ENCODE results near the gene UCK2. TPM values are rescaled to one million over a fixed set of nuclear protein-coding genes. Genes with fewer than 3 reads are reported as not detected.

The UCK2 gene
- total RNA-seq, 2 experiments from 2014 or later: 28.4 to 32.4 TPM

- peaks cover 29% of the 10 kb centered on the region for H3K4me1 Mint-ChIP-seq (ENCODE audit: low read depth)
- H3K9me3 Mint-ChIP-seq (ENCODE audit: insufficient read depth): no peaks in the 10 kb centered on the region
- DNase-seq: no peak
- POLR2A ChIA-PET: no interaction called here
- H3K4me3 Mint-ChIP-seq: no peak overlapping the region
- CTCF ChIA-PET: interaction anchor here (0.5 kb wide), 1 partner anchor 38 kb away, joined by 3 read pairs; no protein-coding TSS in a partner anchor
- peaks cover 13% of the 10 kb centered on the region for H3K36me3 Mint-ChIP-seq (ENCODE audit: low read depth)
- no peaks in the 10 kb centered on the region for H3K27me3 Mint-ChIP-seq (ENCODE audit: low read depth)
- H3K27ac Mint-ChIP-seq: no peak overlapping the region
- ATAC-seq: no peak
Observed at GRCh38 chr1:165836664-165837482, 9.5 kb downstream of the UCK2 start.

- H3K9me3 Mint-ChIP-seq (ENCODE audit: insufficient read depth): no peaks in the 10 kb centered on the region
Observed at GRCh38 chr1:165837838-165838364, 10.5 kb downstream of the UCK2 start.

GRCh38 chr1:165840423-165840822 lies 13.0 kb downstream of the UCK2 start:
- CTCF ChIA-PET: no interaction called here

More at GRCh38 chr1:165837838-165838364, 10.5 kb downstream of the UCK2 start:
- CTCF ChIA-PET: interaction anchor here (0.5 kb wide), 1 partner anchor 37 kb away, joined by 3 read pairs; no protein-coding TSS in a partner anchor
- no peak for DNase-seq
- Mint-ChIP-seq H3K36me3 (ENCODE audit: low read depth) (peaks cover 13% of the 10 kb centered on the region), H3K27ac (no peak overlapping the region), H3K27me3 (ENCODE audit: low read depth) (no peaks in the 10 kb centered on the region), H3K4me3 (no peak overlapping the region), H3K4me1 (ENCODE audit: low read depth) (peaks cover 37% of the 10 kb centered on the region)
- POLR2A ChIA-PET: interaction anchor here (1.1 kb wide), 1 partner anchor 9 kb away, joined by 4 read pairs; no protein-coding TSS in a partner anchor
- ATAC-seq: no peak

GRCh38 chr1:165841582-165842017 lies 14.2 kb downstream of the UCK2 start:
- Mint-ChIP-seq H3K4me3 (no peak overlapping the region), H3K4me1 (ENCODE audit: low read depth) (peaks cover 49% of the 10 kb centered on the region), H3K27me3 (ENCODE audit: low read depth) (no peaks in the 10 kb centered on the region), H3K27ac (no peak overlapping the region), H3K36me3 (ENCODE audit: low read depth) (peaks cover 7% of the 10 kb centered on the region), H3K9me3 (ENCODE audit: insufficient read depth) (no peaks in the 10 kb centered on the region)
- ChIA-PET CTCF (interaction anchor here (0.8 to 2.0 kb wide), 6 partner anchors 10 to 144 kb away, joined by 3 to 7 read pairs (median 4); partner anchors contain the start of genes ALDH9A1 and UCK2), POLR2A (interaction anchor here (0.6 to 2.2 kb wide), 4 partner anchors 11 to 72 kb away, joined by 3 to 8 read pairs (median 4); partner anchors contain the start of gene TMCO1)
- DNase-seq (no peak), ATAC-seq (no peak)

More at GRCh38 chr1:165840423-165840822, 13.0 kb downstream of the UCK2 start:
- H3K4me3 Mint-ChIP-seq: no peak overlapping the region
- peaks cover 10% of the 10 kb centered on the region for H3K36me3 Mint-ChIP-seq (ENCODE audit: low read depth)
- H3K4me1 Mint-ChIP-seq (ENCODE audit: low read depth): peaks cover 40% of the 10 kb centered on the region
- no peak for ATAC-seq
- no peak for DNase-seq
- H3K9me3 Mint-ChIP-seq (ENCODE audit: insufficient read depth): no peaks in the 10 kb centered on the region
- POLR2A ChIA-PET: interaction anchor here (2.2 kb wide), 1 partner anchor 71 kb away, joined by 8 read pairs; the partner anchor contains the start of gene TMCO1
- H3K27me3 Mint-ChIP-seq (ENCODE audit: low read depth): no peaks in the 10 kb centered on the region
- H3K27ac Mint-ChIP-seq: no peak overlapping the region

- ATAC-seq: no peak
- POLR2A ChIA-PET: interaction anchor here (0.6 to 2.2 kb wide), 5 partner anchors 10 to 73 kb away, joined by 3 to 8 read pairs (median 4); partner anchors contain the start of gene TMCO1
Observed at GRCh38 chr1:165842023-165842670, 14.7 kb downstream of the UCK2 start.

GRCh38 chr1:165842671-165843129 lies 15.3 kb downstream of the UCK2 start:
- no peaks in the 10 kb centered on the region for H3K9me3 Mint-ChIP-seq (ENCODE audit: insufficient read depth)
- H3K27ac Mint-ChIP-seq: peak overlapping the region; percentile 17
- no peaks in the 10 kb centered on the region for H3K27me3 Mint-ChIP-seq (ENCODE audit: low read depth)
- peaks cover 51% of the 10 kb centered on the region for H3K4me1 Mint-ChIP-seq (ENCODE audit: low read depth)
- H3K36me3 Mint-ChIP-seq (ENCODE audit: low read depth): peaks cover 6% of the 10 kb centered on the region
- ChIA-PET CTCF (interaction anchor here (0.7 to 2.2 kb wide), 8 partner anchors 13 to 83 kb away, joined by 3 to 7 read pairs (median 5); partner anchors contain the start of gene UCK2), POLR2A (interaction anchor here (0.7 to 2.2 kb wide), 4 partner anchors 10 to 74 kb away, joined by 3 to 8 read pairs (median 4); partner anchors contain the start of gene TMCO1)
- ATAC-seq (peak; percentile 70), DNase-seq (peak; percentile 37)
- H3K4me3 Mint-ChIP-seq: no peak overlapping the region

More at GRCh38 chr1:165842023-165842670, 14.7 kb downstream of the UCK2 start:
- Mint-ChIP-seq H3K27ac (peak overlapping the region; percentile 17), H3K4me3 (no peak overlapping the region), H3K36me3 (ENCODE audit: low read depth) (peaks cover 7% of the 10 kb centered on the region), H3K9me3 (ENCODE audit: insufficient read depth) (no peaks in the 10 kb centered on the region), H3K4me1 (ENCODE audit: low read depth) (peaks cover 47% of the 10 kb centered on the region), H3K27me3 (ENCODE audit: low read depth) (no peaks in the 10 kb centered on the region)
- CTCF ChIA-PET: interaction anchor here (0.7 to 2.2 kb wide), 11 partner anchors 9 to 145 kb away, joined by 3 to 7 read pairs (median 5); partner anchors contain the start of genes ALDH9A1 and UCK2
- no peak for DNase-seq

- no peak overlapping the region for H3K27ac Mint-ChIP-seq
- no peaks in the 10 kb centered on the region for H3K27me3 Mint-ChIP-seq (ENCODE audit: low read depth)
- H3K36me3 Mint-ChIP-seq (ENCODE audit: low read depth): peaks cover 3% of the 10 kb centered on the region
Observed at GRCh38 chr1:165843304-165843703, 15.9 kb downstream of the UCK2 start.

GRCh38 chr1:165844114-165844798 lies 16.8 kb downstream of the UCK2 start:
- Mint-ChIP-seq H3K27me3 (ENCODE audit: low read depth) (no peaks in the 10 kb centered on the region), H3K4me3 (no peak overlapping the region), H3K36me3 (ENCODE audit: low read depth) (peaks cover 4% of the 10 kb centered on the region), H3K4me1 (ENCODE audit: low read depth) (peaks cover 56% of the 10 kb centered on the region), H3K9me3 (ENCODE audit: insufficient read depth) (no peaks in the 10 kb centered on the region), H3K27ac (no peak overlapping the region)
- DNase-seq: no peak
- ATAC-seq: no peak
- CTCF ChIA-PET: interaction anchor here (1.4 to 2.2 kb wide), 3 partner anchors 15 to 40 kb away, joined by 5 to 6 read pairs (median 5); no protein-coding TSS in a partner anchor
- POLR2A ChIA-PET: interaction anchor here (0.8 kb wide), 1 partner anchor 75 kb away, joined by 3 read pairs; the partner anchor contains the start of gene TMCO1

More at GRCh38 chr1:165843304-165843703, 15.9 kb downstream of the UCK2 start:
- DNase-seq (no peak), ATAC-seq (no peak)
- ChIA-PET POLR2A (interaction anchor here (0.7 to 1.4 kb wide), 3 partner anchors 9 to 74 kb away, joined by 3 to 5 read pairs (median 4); partner anchors contain the start of gene TMCO1), CTCF (interaction anchor here (0.9 to 2.2 kb wide), 5 partner anchors 20 to 83 kb away, joined by 3 to 6 read pairs (median 5); no protein-coding TSS in a partner anchor)
- Mint-ChIP-seq H3K9me3 (ENCODE audit: insufficient read depth) (no peaks in the 10 kb centered on the region), H3K4me3 (no peak overlapping the region), H3K4me1 (ENCODE audit: low read depth) (peaks cover 49% of the 10 kb centered on the region)

GRCh38 chr1:165844933-165845332 lies 17.5 kb downstream of the UCK2 start:
- peaks cover 63% of the 10 kb centered on the region for H3K4me1 Mint-ChIP-seq (ENCODE audit: low read depth)
- H3K27me3 Mint-ChIP-seq (ENCODE audit: low read depth): no peaks in the 10 kb centered on the region
- no peak overlapping the region for H3K27ac Mint-ChIP-seq
- ChIA-PET CTCF (interaction anchor here (0.7 to 1.4 kb wide), 3 partner anchors 16 to 27 kb away, joined by 3 to 8 read pairs (median 6); no protein-coding TSS in a partner anchor), POLR2A (interaction anchor here (0.8 kb wide), 1 partner anchor 76 kb away, joined by 3 read pairs; the partner anchor contains the start of gene TMCO1)
- H3K9me3 Mint-ChIP-seq (ENCODE audit: insufficient read depth): no peaks in the 10 kb centered on the region
- no peak for DNase-seq
- peaks cover 7% of the 10 kb centered on the region for H3K36me3 Mint-ChIP-seq (ENCODE audit: low read depth)
- H3K4me3 Mint-ChIP-seq: no peak overlapping the region
- no peak for ATAC-seq

- CTCF ChIA-PET: interaction anchor here (0.7 to 1.4 kb wide), 3 partner anchors 16 to 26 kb away, joined by 3 to 8 read pairs (median 6); no protein-coding TSS in a partner anchor
- peaks cover 63% of the 10 kb centered on the region for H3K4me1 Mint-ChIP-seq (ENCODE audit: low read depth)
- no peak for ATAC-seq
- H3K36me3 Mint-ChIP-seq (ENCODE audit: low read depth): peaks cover 7% of the 10 kb centered on the region
- DNase-seq: no peak
- H3K4me3 Mint-ChIP-seq: no peak overlapping the region
- POLR2A ChIA-PET: interaction anchor here (0.9 kb wide), 1 partner anchor 11 kb away, joined by 5 read pairs; no protein-coding TSS in a partner anchor
- no peaks in the 10 kb centered on the region for H3K9me3 Mint-ChIP-seq (ENCODE audit: insufficient read depth)
- H3K27me3 Mint-ChIP-seq (ENCODE audit: low read depth): no peaks in the 10 kb centered on the region
- H3K27ac Mint-ChIP-seq: no peak overlapping the region
Observed at GRCh38 chr1:165845569-165845968, 18.2 kb downstream of the UCK2 start.
